HG02610 (cell line): ENCODE data around the gene LHX8.
"Not testable (repeated sequence)": the region's sequence is repeated elsewhere in the genome, so short reads cannot be mapped to it uniquely, and the experiment has no call there.

Source experiments
- ATAC-seq: cut with Tn5 transposase; IDR thresholded peaks from one replicate; pipeline ENCODE4 v1.9.1; 2021; ENCODE audit warnings: mild to moderate bottlenecking, moderate library complexity; ENCODE audit not compliant: unreplicated experiment

LHX8 gene

GRCh38 chr1:75132242-75132811 is 1.9 kb upstream of the LHX8 start:
- ATAC-seq: no peak

DNA sequence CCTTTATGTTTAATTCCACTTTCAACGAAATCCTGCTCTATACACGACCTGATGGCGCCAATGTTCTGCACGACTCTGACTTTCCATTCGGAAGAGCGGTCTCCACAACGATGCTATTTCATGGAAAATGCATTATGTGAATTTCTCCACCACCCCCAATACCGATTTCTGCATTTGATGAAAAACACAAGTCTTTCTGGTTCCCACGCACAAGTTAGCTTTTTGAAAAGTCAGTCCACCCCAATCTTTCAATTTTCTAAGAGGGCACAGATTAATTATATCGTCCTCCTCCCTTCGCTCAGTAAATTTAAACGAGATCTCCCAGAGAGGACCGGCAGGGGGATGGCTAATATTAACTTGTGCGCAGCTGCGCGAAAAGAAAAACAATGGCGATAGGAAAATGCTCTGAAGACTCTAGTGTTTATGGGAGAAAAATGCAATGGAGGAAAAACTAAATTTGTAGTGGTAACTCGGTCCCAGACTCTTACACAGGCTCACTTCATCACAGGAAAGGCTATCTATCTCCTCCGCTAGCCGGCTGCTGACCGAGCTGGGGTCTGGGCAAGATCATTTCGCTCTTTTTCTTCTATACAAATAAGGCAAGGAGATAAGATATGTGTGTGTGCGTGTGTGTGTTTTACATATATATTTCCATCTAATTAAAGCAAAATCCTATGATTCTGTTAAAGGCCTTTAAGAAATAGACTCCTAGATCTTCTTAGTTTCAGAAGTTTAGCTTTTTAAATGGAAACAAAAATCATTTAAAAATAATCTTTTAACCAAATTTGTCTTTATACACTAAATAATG is 1.2 kb upstream of the LHX8 start:
- no peak for ATAC-seq

GRCh38 chr1:75134647-75135572 is 722 bp downstream of the LHX8 start:
- ATAC-seq: no peak

DNA sequence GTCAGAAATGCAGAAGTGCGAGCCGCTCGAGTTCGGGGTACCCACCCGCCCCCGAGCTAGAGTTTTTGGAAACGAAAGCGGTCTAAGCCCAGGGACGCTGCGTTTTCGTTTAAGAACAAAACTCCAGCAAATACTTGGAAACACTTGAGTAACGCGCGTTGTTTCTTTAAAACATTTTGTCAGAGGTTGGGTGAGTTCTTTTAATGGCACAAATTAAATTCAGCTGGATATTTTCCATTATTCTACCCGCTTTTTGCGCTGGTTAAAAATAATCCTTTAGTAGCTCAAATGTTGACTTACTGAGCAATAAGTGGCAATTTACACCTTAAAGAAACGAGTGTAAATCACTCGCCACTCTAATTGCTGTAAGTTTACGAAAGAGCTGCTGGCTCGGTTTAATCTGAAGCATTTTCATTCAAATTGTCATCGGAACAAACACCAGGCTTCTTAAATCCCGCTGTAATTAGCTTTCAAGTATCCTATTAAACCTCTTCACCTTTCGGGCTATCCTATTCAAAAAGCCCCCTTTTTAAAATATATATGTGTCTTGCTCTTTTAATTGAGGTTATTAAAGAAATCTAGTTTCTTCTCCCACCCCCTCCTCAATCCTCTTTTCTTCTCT is 1.5 kb downstream of the LHX8 start:
- no peak for ATAC-seq

GRCh38 chr1:75136195-75136815 is 2.1 kb downstream of the LHX8 start:
- no peak for ATAC-seq

- ATAC-seq: no peak
These were observed 2.9 kb downstream of the LHX8 start for GRCh38 chr1:75136921-75137641.

GRCh38 chr1:75152092-75152491 is 17.9 kb downstream of the LHX8 start:
- ATAC-seq: no peak

- no peak for ATAC-seq
These were observed 25.0 kb downstream of the LHX8 start for GRCh38 chr1:75159154-75159553.

GRCh38 chr1:75165264-75165663 is 31.1 kb downstream of the LHX8 start:
- ATAC-seq: no peak

DNA sequence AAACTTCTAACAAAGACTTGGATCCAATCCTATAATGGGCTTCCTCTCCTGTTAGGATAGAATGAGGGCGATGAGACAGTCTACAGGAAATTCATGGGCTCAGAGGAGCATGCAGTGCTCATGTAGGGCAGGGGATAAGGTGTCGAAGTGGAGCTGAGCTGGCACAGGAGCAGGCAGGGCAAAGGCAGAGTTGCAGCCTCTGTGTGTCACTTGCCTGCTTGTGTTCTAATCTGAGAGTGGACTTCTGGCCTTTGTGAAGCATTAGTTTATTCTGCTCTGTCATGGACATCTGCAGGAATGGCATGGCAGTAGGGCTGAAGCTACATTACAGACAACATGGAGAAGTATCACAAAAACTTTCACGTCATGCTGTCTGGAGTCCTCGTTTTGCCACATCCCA is 32.6 kb downstream of the LHX8 start:
- ATAC-seq: no peak

DNA sequence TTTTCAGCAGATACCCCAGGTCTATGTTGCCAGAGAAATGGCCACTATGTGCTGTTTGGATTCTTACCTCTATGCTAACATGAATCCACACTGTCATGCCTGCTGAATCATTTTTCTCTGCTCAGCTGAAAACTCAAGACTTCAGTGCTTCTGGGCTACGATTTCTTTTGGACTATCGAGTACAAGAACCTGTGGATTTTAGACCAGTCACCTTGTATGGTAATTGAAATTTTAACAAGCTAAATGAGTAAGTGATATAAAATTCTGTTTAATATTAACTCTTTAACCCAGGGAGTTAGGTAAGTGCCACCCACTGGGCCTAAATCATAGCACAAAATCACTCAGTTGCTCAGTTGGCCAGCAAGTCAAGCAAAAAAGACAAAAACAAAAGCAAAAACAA is 35.8 kb downstream of the LHX8 start:
- ATAC-seq: no peak

DNA sequence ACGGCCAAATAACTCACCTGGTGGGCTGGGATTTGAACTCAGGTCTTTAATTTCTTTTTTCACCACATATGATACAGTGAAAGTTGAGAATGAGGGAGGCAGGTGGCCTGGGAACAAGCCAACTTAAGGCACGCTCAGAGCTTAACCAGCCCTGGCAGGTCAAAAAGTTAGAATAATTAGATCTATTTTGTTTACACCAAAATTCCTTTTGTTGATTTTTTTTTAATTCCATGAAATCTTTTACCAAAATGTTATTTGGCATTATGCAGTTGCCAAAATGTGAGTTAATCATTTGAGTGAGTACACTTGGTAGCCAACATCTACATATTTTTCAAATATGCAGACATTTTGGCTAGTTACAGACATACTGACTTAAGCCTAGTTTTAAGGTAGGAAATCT is 36.8 kb downstream of the LHX8 start:
- ATAC-seq: no peak

GRCh38 chr1:75171876-75172275 is 37.7 kb downstream of the LHX8 start:
- ATAC-seq: no peak

DNA sequence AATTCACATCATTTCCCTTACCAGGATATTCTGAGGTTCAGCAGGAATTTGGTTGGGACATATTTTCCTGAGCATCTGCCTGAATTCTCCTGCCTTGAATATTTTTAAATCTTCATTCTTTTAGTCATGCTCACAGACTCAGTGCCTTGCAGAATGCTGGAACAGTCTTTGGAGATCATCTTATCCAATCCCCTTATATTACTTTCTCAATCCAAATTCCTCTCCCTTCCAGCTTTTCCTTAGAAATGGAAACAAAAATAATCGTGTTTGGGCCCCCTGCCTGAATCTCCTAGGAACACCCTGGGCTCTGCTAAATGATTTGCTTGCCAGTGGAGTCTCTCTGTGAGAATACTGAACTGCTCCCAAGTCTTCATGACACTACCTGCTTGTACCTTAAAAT is 38.4 kb downstream of the LHX8 start:
- ATAC-seq: no peak

- no peak for ATAC-seq
These were observed 40.0 kb downstream of the LHX8 start for GRCh38 chr1:75174031-75174760.

- ATAC-seq: not testable (repeated sequence)
These were observed 47.2 kb downstream of the LHX8 start for GRCh38 chr1:75181214-75181955.

GRCh38 chr1:75188892-75189291 is 54.7 kb downstream of the LHX8 start:
- no peak for ATAC-seq

- no peak for ATAC-seq
These were observed 64.0 kb downstream of the LHX8 start for GRCh38 chr1:75198163-75198562.

- no peak for ATAC-seq
These were observed 64.6 kb downstream of the LHX8 start for GRCh38 chr1:75198761-75199160.
